ENCODE measurements around the gene UGCG. TPM values are rescaled to one million over a fixed set of nuclear protein-coding genes. Genes with fewer than 3 reads are reported as not detected.
"Not testable (repeated sequence)": the region's sequence is repeated elsewhere in the genome, so short reads cannot be mapped to it uniquely, and the experiment has no call there.

The UGCG gene
- total RNA-seq, 1 experiment from 2014 or later: 99.2 TPM

GRCh38 chr9:111919875-111920274 is 23.3 kb downstream of the UGCG start:
- DNase-seq (ENCODE audit: low read depth): no peak

GRCh38 chr9:111920531-111920930 is 23.9 kb downstream of the UGCG start:
- no peak for DNase-seq (ENCODE audit: low read depth)

- DNase-seq (ENCODE audit: low read depth): no peak
These were observed 25.9 kb downstream of the UGCG start for GRCh38 chr9:111922324-111923013.

- no peak for DNase-seq (ENCODE audit: low read depth)
These were observed 27.7 kb downstream of the UGCG start for GRCh38 chr9:111924281-111924680.

- no peak for DNase-seq (ENCODE audit: low read depth)
These were observed 28.6 kb downstream of the UGCG start for GRCh38 chr9:111925017-111925770.

GRCh38 chr9:111925784-111926183 is 29.2 kb downstream of the UGCG start:
- DNase-seq (ENCODE audit: low read depth): no peak

GRCh38 chr9:111926421-111926875 is 29.8 kb downstream of the UGCG start:
- DNase-seq (ENCODE audit: low read depth): no peak

- peak; percentile 43 for DNase-seq (ENCODE audit: low read depth)
These were observed 31.7 kb downstream of the UGCG start for GRCh38 chr9:111928359-111928720.

- DNase-seq (ENCODE audit: low read depth): no peak
These were observed 38.1 kb downstream of the UGCG start for GRCh38 chr9:111934747-111935146.

- no peak for DNase-seq (ENCODE audit: low read depth)
These were observed 39.8 kb downstream of the UGCG start for GRCh38 chr9:111936391-111936790.

- peak; percentile 34 for DNase-seq (ENCODE audit: low read depth)
These were observed 40.7 kb downstream of the UGCG start for GRCh38 chr9:111937301-111937700.

- peak; percentile 77 for DNase-seq (ENCODE audit: low read depth)
These were observed 41.3 kb downstream of the UGCG start for GRCh38 chr9:111937781-111938426.

- DNase-seq (ENCODE audit: low read depth): no peak
These were observed 41.8 kb downstream of the UGCG start for GRCh38 chr9:111938427-111938800.

- DNase-seq (ENCODE audit: low read depth): peak; percentile 54
These were observed 42.7 kb downstream of the UGCG start for GRCh38 chr9:111939322-111939721.

- peak; percentile 69 for DNase-seq (ENCODE audit: low read depth)
These were observed 44.1 kb downstream of the UGCG start for GRCh38 chr9:111940697-111941096.

GRCh38 chr9:111943200-111943599 is 46.6 kb downstream of the UGCG start:
- no peak for DNase-seq (ENCODE audit: low read depth)

- no peak for DNase-seq (ENCODE audit: low read depth)
These were observed 47.1 kb downstream of the UGCG start for GRCh38 chr9:111943746-111944145.

- peak; percentile 54 for DNase-seq (ENCODE audit: low read depth)
These were observed 47.7 kb downstream of the UGCG start for GRCh38 chr9:111944241-111944866.

- peak; percentile 61 for DNase-seq (ENCODE audit: low read depth)
These were observed 48.6 kb downstream of the UGCG start for GRCh38 chr9:111945216-111945615.

- DNase-seq (ENCODE audit: low read depth): not testable (repeated sequence)
These were observed 51.5 kb downstream of the UGCG start for GRCh38 chr9:111948109-111948508.

- DNase-seq (ENCODE audit: low read depth): no peak
These were observed 52.3 kb downstream of the UGCG start for GRCh38 chr9:111948951-111949350.

GRCh38 chr9:111949919-111950318 is 53.3 kb downstream of the UGCG start:
- peak; percentile 78 for DNase-seq (ENCODE audit: low read depth)
